ENCODE data around the gene EFNA5.

DNA sequence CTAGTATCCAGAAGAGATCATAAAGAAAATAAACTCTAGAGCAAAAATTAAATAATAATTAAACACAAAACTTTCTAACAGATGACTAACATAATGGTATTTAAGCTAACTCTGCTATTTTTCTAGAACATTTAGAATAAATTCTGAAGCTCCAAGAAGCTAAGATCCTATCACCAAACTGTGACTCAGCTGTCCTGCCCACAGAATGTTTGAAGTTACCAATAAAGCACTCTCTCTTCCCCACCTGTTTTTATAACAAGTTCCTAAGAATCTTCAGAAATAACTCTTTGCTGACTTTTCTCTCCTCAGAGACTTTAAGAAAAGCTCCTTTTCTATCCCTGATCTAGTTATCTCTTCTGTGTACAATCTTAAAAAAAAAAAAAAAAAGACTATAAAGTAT, 6.0 kb upstream of the EFNA5 start:
- TF ChIP-seq, protein P1, sequence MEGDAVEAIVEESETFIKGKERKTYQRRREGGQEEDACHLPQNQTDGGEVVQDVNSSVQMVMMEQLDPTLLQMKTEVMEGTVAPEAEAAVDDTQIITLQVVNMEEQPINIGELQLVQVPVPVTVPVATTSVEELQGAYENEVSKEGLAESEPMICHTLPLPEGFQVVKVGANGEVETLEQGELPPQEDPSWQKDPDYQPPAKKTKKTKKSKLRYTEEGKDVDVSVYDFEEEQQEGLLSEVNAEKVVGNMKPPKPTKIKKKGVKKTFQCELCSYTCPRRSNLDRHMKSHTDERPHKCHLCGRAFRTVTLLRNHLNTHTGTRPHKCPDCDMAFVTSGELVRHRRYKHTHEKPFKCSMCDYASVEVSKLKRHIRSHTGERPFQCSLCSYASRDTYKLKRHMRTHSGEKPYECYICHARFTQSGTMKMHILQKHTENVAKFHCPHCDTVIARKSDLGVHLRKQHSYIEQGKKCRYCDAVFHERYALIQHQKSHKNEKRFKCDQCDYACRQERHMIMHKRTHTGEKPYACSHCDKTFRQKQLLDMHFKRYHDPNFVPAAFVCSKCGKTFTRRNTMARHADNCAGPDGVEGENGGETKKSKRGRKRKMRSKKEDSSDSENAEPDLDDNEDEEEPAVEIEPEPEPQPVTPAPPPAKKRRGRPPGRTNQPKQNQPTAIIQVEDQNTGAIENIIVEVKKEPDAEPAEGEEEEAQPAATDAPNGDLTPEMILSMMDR (IDR thresholded peaks at IDR 0.05), result no peak
- TF ChIP-seq EP300 (IDR thresholded peaks at IDR 0.05), result no peak
- TF ChIP-seq POLR2AphosphoS5 (IDR thresholded peaks at IDR 0.05), result no peak
- TF ChIP-seq POLR2A (IDR thresholded peaks at IDR 0.05), result no peak

All from gastroesophageal sphincter (tissue), 3 donors.